HEK293T (cell line): ENCODE data around the gene CYB5R3.
A peak's percentile ranks its signal among the peaks of the same experiment; 100 is the strongest.
"Not testable (repeated sequence)": the region's sequence is repeated elsewhere in the genome, so short reads cannot be mapped to it uniquely, and the experiment has no call there.

ENCODE experiments used
- CTCF ChIA-PET: fragments of 350-600 bp; formaldehyde crosslinking; extraction: SDS; loops from one replicate; lab custom pipeline; 2021; ENCODE audit warnings: antibody characterized with exemption, inconsistent platforms; lab: Yijun Ruan, JAX
- POLR2A ChIA-PET: fragments of 350-600 bp; formaldehyde crosslinking; extraction: SDS; loops from one replicate; lab custom pipeline; 2020; ENCODE audit warnings: antibody characterized with exemption, inconsistent platforms; lab: Yijun Ruan, JAX
- DNase-seq: peaks from one replicate; pipeline ENCODE4 v3.0.0; 2012; ENCODE audit warnings: mixed read lengths; ENCODE audit errors: extremely low spot score
- ARNT ChIP-seq: fragments of 450-650 bp; IDR thresholded peaks from 2 replicates; pipeline ENCODE4 v1.6.1; 2017; ENCODE audit warnings: mild to moderate bottlenecking
- BHLHE40 ChIP-seq: fragments of 450-650 bp; IDR thresholded peaks from 2 replicates; pipeline ENCODE4 v1.6.1; 2016; ENCODE audit warnings: mild to moderate bottlenecking, moderate library complexity, borderline replicate concordance
- CTBP1 ChIP-seq: fragments of 450-650 bp; IDR thresholded peaks from 2 replicates; pipeline ENCODE4 v1.6.1; 2016; ENCODE audit warnings: borderline replicate concordance
- ELF4 ChIP-seq: fragments of 450-650 bp; IDR thresholded peaks from 2 replicates; pipeline ENCODE4 v1.6.1; 2017; ENCODE audit warnings: antibody characterized with exemption
- FOXA1 ChIP-seq: fragments of 450-650 bp; IDR thresholded peaks from 2 replicates; pipeline ENCODE4 v1.6.1; 2016; ENCODE audit warnings: mild to moderate bottlenecking
- FOXK2 ChIP-seq: fragments of 450-650 bp; IDR thresholded peaks from 2 replicates; pipeline ENCODE4 v1.6.1; 2016; ENCODE audit warnings: mild to moderate bottlenecking
- FOXM1 ChIP-seq: fragments of 450-650 bp; IDR thresholded peaks from 2 replicates; pipeline ENCODE4 v1.6.1; 2017; ENCODE audit warnings: mild to moderate bottlenecking, borderline replicate concordance
- HDGF ChIP-seq: fragments of 450-650 bp; IDR thresholded peaks from 2 replicates; pipeline ENCODE4 v1.6.1; 2017; ENCODE audit warnings: antibody characterized with exemption, borderline replicate concordance
- L3MBTL2 ChIP-seq: fragments of 450-650 bp; conservative IDR thresholded peaks from 2 replicates; pipeline ENCODE4 v1.6.1; 2016; ENCODE audit warnings: mild to moderate bottlenecking
- LEF1 ChIP-seq: fragments of 450-650 bp; IDR thresholded peaks from 2 replicates; pipeline ENCODE4 v1.6.1; 2017; ENCODE audit warnings: mild to moderate bottlenecking, borderline replicate concordance
- NFRKB ChIP-seq: fragments of 450-650 bp; IDR thresholded peaks from 2 replicates; pipeline ENCODE4 v1.6.1; 2016; ENCODE audit warnings: mild to moderate bottlenecking, moderate library complexity
- PKNOX1 ChIP-seq: fragments of 450-650 bp; IDR thresholded peaks from 2 replicates; pipeline ENCODE4 v1.6.1; 2016
- SP1 ChIP-seq: fragments of 450-650 bp; IDR thresholded peaks from 2 replicates; pipeline ENCODE4 v1.6.1; 2017
- SUZ12 ChIP-seq: fragments of 450-650 bp; IDR thresholded peaks from 2 replicates; pipeline ENCODE4 v1.6.1; 2016; ENCODE audit warnings: mild to moderate bottlenecking
- TARDBP ChIP-seq: fragments of 450-650 bp; IDR thresholded peaks from 2 replicates; pipeline ENCODE4 v1.6.1; 2016
- ZNF384 ChIP-seq: fragments of 450-650 bp; IDR thresholded peaks from 2 replicates; pipeline ENCODE4 v1.6.1; 2016

The CYB5R3 gene

GRCh38 chr22:42670921-42671709 is 21.9 kb upstream of the CYB5R3 start:
- CTCF ChIA-PET: interaction anchor here (0.7 kb wide), 1 partner anchor 227 kb away, joined by 7 read pairs; no protein-coding TSS in a partner anchor
- TF ChIP-seq HDGF (no peak), ELF4 (no peak), NFRKB (no peak), ARNT (no peak), BHLHE40 (no peak), TARDBP (no peak), LEF1 (no peak), SUZ12 (no peak), FOXA1 (no peak), ZNF384 (no peak), CTBP1 (no peak), SP1 (no peak), FOXK2 (no peak), PKNOX1 (no peak), L3MBTL2 (no peak), FOXM1 (no peak)
- DNase-seq: no peak
- POLR2A ChIA-PET: no interaction called here

- no peak for DNase-seq
- ChIA-PET CTCF (interaction anchor here (0.7 to 1.1 kb wide), 2 partner anchors 17 to 23 kb away, joined by 3 to 4 read pairs; no protein-coding TSS in a partner anchor), POLR2A (no interaction called here)
- TF ChIP-seq HDGF (no peak), FOXK2 (no peak), NFRKB (no peak), FOXM1 (no peak), SP1 (no peak), SUZ12 (no peak), BHLHE40 (no peak)
Measured at GRCh38 chr22:42670046-42670445, 20.9 kb upstream of the CYB5R3 start.

- DNase-seq: not testable (repeated sequence)
- POLR2A ChIA-PET: interaction anchor here (1.1 kb wide), 1 partner anchor 51 kb away, joined by 4 read pairs; no protein-coding TSS in a partner anchor
- CTCF ChIA-PET: interaction anchor here (0.6 kb wide), 1 partner anchor 225 kb away, joined by 3 read pairs; no protein-coding TSS in a partner anchor
Measured at GRCh38 chr22:42666393-42666792, 17.2 kb upstream of the CYB5R3 start.

- DNase-seq: no peak
- POLR2A ChIA-PET: no interaction called here
- TF ChIP-seq FOXA1 (no peak), HDGF (no peak), LEF1 (no peak), ARNT (no peak), NFRKB (no peak), PKNOX1 (no peak), ELF4 (no peak), SP1 (no peak), CTBP1 (no peak), FOXM1 (no peak), TARDBP (no peak), FOXK2 (no peak), ZNF384 (no peak), BHLHE40 (no peak), L3MBTL2 (no peak), SUZ12 (no peak)
- CTCF ChIA-PET: no interaction called here
Measured at GRCh38 chr22:42664976-42665831, 16.0 kb upstream of the CYB5R3 start.

- POLR2A ChIA-PET: interaction anchor here (1.8 kb wide), 1 partner anchor 48 kb away, joined by 4 read pairs; the partner anchor contains the start of gene POLDIP3
- TF ChIP-seq CTBP1 (no peak), L3MBTL2 (peak; percentile 24; the same call in 1 of the 2 replicates)
- CTCF ChIA-PET: no interaction called here
- peak; percentile 90 for DNase-seq
Measured at GRCh38 chr22:42661985-42662831, 13.0 kb upstream of the CYB5R3 start.

GRCh38 chr22:42656578-42656977 is 7.4 kb upstream of the CYB5R3 start:
- ChIA-PET CTCF (interaction anchor here (0.6 kb wide), 1 partner anchor 115 kb away, joined by 3 read pairs; no protein-coding TSS in a partner anchor), POLR2A (no interaction called here)

More at GRCh38 chr22:42656578-42656977, 7.4 kb upstream of the CYB5R3 start:
- no peak for DNase-seq
- TF ChIP-seq LEF1 (no peak), ARNT (no peak), HDGF (no peak), FOXA1 (no peak), TARDBP (no peak), NFRKB (no peak), L3MBTL2 (no peak), SUZ12 (no peak), ZNF384 (no peak), BHLHE40 (no peak), PKNOX1 (no peak), SP1 (no peak), FOXM1 (no peak)
